Neutrophil (primary cell): ENCODE data around the gene CDK13.
"Not testable (repeated sequence)": the region's sequence is repeated elsewhere in the genome, so short reads cannot be mapped to it uniquely, and the experiment has no call there.

Experiments used
- H3K27ac ChIP-seq: fragments of 200-600 bp; sonication (generic); 2 replicates; pipeline ENCODE4 v1.5.1; 2016; ENCODE audit warnings: mild to moderate bottlenecking, moderate library complexity
- H3K27me3 ChIP-seq: fragments of 200-600 bp; sonication (generic); 2 replicates; pipeline ENCODE4 v1.6.0; 2016; ENCODE audit warnings: mild to moderate bottlenecking
- H3K36me3 ChIP-seq: fragments of 200-600 bp; sonication (generic); 2 replicates; pipeline ENCODE4 v1.5.1; 2017
- H3K4me1 ChIP-seq, 2 experiments: fragments of 200-600 bp in 1 of 2; sonication (generic) in 1 of 2; 1 replicate in 1 of 2; 2 replicates in 1 of 2; pipeline versions ENCODE4 v1.5.1 to v1.6.1; 2013 to 2016; ENCODE audit warnings: low read depth in 1 of 2, low read length in 1 of 2, mild to moderate bottlenecking in 1 of 2, moderate library complexity in 1 of 2; ENCODE audit not compliant: control insufficient read depth in 1 of 2, insufficient read depth in 1 of 2
- H3K4me3 ChIP-seq, 2 experiments: fragments of 200-600 bp in 1 of 2; sonication (generic) in 1 of 2; 1 replicate in 1 of 2; 2 replicates in 1 of 2; pipeline ENCODE4 v1.5.1; 2013 to 2016; ENCODE audit warnings: low read depth in 1 of 2, low read length in 1 of 2, mild to moderate bottlenecking in 1 of 2, moderate library complexity in 1 of 2
- H3K9me3 ChIP-seq: fragments of 200-600 bp; sonication (generic); 2 replicates; pipeline ENCODE4 v1.5.1; 2016
- TF ChIP-seq, protein P1 (sequence below): fragments of 200-600 bp; sonication (generic); IDR thresholded peaks from 2 replicates; pipeline ENCODE4 v1.5.1; 2016; ENCODE audit warnings: antibody characterized with exemption

The CDK13 gene

DNA sequence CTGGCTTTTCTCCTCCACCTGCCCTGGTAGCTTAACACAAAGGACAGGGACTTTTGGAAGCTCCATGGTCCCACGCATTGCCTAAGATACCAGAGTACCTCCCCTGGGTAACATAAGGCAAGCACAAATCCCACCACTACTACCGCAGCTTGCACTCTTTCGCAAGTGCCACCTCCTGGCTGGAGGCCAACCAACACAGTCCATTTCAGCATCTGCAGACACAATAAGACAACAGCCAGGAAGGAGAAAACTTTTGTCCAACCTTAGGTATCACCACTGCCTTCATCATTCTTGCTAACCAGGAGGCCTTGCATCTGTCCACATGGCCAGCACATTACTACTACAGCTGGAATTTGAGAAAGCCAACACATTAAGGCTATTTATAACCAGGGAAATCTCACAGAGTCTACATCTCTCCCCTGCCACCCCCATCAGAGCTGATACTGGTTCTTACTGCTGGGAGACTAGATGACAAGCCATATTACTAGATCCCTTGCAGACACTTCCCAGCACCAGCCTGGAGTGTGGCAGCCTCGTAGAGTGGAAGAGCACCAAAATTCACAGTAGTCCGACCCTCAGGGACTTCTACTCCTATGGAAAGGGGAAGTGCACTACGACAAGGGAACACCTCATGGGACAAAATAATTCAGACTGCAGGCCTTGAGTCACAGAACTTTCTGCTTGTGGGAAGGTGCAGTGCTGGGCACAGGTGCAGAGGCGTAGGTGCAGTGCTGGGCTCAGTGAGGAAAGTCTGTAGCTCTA is 39.8 kb upstream of the CDK13 start:
- H3K4me3 ChIP-seq, result no peak overlapping the region
- H3K27ac ChIP-seq, result no peak overlapping the region
- TF ChIP-seq, protein P1, sequence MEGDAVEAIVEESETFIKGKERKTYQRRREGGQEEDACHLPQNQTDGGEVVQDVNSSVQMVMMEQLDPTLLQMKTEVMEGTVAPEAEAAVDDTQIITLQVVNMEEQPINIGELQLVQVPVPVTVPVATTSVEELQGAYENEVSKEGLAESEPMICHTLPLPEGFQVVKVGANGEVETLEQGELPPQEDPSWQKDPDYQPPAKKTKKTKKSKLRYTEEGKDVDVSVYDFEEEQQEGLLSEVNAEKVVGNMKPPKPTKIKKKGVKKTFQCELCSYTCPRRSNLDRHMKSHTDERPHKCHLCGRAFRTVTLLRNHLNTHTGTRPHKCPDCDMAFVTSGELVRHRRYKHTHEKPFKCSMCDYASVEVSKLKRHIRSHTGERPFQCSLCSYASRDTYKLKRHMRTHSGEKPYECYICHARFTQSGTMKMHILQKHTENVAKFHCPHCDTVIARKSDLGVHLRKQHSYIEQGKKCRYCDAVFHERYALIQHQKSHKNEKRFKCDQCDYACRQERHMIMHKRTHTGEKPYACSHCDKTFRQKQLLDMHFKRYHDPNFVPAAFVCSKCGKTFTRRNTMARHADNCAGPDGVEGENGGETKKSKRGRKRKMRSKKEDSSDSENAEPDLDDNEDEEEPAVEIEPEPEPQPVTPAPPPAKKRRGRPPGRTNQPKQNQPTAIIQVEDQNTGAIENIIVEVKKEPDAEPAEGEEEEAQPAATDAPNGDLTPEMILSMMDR, result no peak
- no peaks in the 10 kb centered on the region for H3K9me3 ChIP-seq
- H3K4me1 ChIP-seq, result peaks cover 6 to 7% of the 10 kb centered on the region in 2 experiments
- H3K36me3 ChIP-seq, result no peaks in the 10 kb centered on the region
- H3K27me3 ChIP-seq, result no peaks in the 10 kb centered on the region

DNA sequence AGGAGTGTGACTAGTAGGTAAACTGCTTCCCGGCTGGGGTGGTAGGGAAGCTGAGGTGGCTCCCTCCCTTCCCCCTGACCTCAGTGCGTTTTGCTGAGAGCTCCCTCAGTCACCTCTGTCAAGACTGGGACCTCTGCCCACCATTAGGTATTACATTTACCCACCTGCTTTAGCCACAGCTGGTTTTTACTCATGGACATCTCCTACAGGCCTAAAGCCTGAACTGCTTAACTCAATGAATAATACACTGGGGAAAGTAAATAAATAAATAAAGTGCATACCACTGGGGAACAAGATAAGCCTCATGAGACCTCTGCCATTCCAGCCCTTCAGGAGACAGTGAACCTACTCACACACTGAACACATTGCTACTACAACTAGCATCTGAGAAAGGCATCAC is 38.9 kb upstream of the CDK13 start:
- Histone ChIP-seq H3K9me3 (no peaks in the 10 kb centered on the region), H3K4me3 (no peak overlapping the region), H3K36me3 (no peaks in the 10 kb centered on the region), H3K27ac (no peak overlapping the region), H3K4me1 (peaks cover 6 to 7% of the 10 kb centered on the region in 2 experiments), H3K27me3 (no peaks in the 10 kb centered on the region)
- TF ChIP-seq, protein P1, result no peak

DNA sequence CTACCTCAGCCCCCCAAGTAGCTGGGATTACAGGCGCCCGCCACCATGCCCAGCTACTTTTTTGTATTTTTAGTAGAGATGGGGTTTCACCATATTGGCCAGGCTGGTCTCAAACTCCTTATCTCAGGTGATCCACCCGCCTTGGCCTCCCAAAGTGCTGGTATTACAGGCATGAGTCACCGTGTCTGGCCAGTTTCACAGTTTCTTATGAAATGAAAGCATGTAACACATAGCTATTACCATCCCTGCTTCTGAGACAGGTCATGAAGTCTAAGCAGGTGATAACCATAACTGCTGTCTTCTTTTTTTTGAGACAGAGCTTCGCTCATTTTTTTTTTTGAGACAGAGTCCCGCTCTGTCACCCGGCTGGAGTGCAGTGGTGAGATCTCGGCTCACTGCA is 34.2 kb upstream of the CDK13 start:
- not testable (repeated sequence) for H3K4me1 ChIP-seq

DNA sequence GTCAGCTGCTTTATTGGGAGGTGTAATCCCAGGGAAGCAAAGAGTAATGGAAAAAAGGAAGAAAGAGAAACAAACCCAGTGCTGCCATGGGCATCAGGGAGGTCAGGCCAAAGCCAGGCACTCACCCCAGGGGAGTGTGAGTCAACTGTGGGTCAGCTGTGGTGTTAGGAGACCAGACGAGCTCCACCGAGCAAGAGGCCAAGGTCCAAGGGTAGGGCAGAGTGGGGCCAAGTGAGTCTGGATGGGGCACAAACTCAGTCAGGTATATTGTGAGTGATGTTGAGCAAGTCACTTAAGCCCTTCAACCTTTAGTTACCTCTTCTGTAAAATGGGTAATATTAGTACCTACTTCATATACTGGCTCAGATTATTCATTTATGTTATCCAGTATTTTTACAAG is 30.4 kb upstream of the CDK13 start:
- Histone ChIP-seq H3K4me3 (no peak overlapping the region), H3K27me3 (no peaks in the 10 kb centered on the region), H3K36me3 (no peaks in the 10 kb centered on the region), H3K4me1 (no peaks in the 10 kb centered on the region), H3K27ac (no peak overlapping the region), H3K9me3 (no peaks in the 10 kb centered on the region)
- TF ChIP-seq, protein P1, result no peak

More for the DNA sequence above, 34.2 kb upstream of the CDK13 start:
- not testable (repeated sequence) for H3K9me3 ChIP-seq, H3K36me3 ChIP-seq, H3K27ac ChIP-seq, H3K27me3 ChIP-seq, H3K4me3 ChIP-seq

DNA sequence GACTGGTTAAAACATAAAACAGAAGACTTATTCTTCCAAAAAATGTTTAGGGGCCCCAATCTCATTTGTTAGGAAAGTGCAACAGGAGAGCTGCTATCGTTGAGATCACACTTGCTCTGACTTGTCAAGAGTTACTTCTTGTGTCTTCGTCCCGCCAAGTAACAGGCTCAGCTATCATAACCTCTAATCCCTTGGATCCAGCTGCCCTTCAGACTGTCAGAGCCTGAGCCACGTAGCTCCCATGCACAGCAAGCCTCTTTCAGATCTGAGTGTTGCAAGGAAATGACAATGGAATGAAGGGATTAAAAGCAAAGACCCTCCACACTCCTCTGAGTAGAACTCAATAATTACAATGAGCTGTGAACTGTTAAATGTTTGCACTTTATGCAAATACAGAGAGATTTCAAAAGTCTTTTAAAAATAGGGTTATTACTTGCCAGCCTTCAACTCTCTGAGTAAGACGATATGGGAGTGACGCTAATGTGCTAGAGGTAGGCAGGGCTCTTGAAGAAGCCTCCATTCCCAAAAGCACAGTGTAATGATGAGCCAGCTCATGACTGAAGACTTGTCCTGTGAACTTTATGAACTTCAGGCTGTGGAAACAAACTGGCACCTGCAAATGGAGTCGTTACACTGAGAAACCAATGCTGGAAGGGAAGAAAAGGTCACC is 28.4 kb upstream of the CDK13 start:
- TF ChIP-seq, protein P1, result no peak
- Histone ChIP-seq H3K4me1 (no peaks in the 10 kb centered on the region), H3K27me3 (no peaks in the 10 kb centered on the region), H3K4me3 (no peak overlapping the region), H3K36me3 (no peaks in the 10 kb centered on the region), H3K27ac (no peak overlapping the region), H3K9me3 (no peaks in the 10 kb centered on the region)

DNA sequence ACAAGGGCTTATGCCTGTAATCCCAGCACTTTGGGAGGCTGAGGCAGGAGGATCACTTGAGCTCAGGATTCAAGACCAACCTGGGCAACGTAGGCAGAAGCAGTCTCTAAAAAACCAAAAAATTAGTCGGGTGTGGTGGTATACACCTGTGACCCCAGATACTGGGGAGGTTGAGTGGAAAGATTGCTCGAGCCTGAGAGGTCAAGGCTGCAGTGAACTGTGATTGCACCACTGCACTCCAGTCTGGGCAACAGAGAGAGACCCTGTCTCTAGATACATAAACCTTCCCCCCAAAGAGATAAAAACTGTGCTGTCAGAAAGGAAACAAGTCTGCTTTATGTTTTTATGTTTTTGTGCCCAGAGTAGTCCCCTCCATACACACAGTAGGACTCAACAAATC is 27.5 kb upstream of the CDK13 start:
- H3K36me3 ChIP-seq, result no peaks in the 10 kb centered on the region
- H3K9me3 ChIP-seq, result no peaks in the 10 kb centered on the region
- TF ChIP-seq, protein P1, result no peak
- H3K4me1 ChIP-seq, result no peaks in the 10 kb centered on the region
- no peak overlapping the region for H3K27ac ChIP-seq
- H3K27me3 ChIP-seq, result no peaks in the 10 kb centered on the region
- H3K4me3 ChIP-seq, result no peak overlapping the region
